Stimulated activated CD4-positive, alpha-beta T cell treated with anti-CD3 and anti-CD28 coated beads, TNF-alpha, amount 100 ng/mL, for 1 hour (primary cell): Measurements from ENCODE around the gene CDK2.

Source experiments
- DNase-seq, 3 donors: peaks; one replicate each; pipeline ENCODE4 v3.0.0-alpha.2; 2020; ENCODE audit warnings: low read depth in 3 of 3, low spot score in 1 of 3

The CDK2 gene

DNA sequence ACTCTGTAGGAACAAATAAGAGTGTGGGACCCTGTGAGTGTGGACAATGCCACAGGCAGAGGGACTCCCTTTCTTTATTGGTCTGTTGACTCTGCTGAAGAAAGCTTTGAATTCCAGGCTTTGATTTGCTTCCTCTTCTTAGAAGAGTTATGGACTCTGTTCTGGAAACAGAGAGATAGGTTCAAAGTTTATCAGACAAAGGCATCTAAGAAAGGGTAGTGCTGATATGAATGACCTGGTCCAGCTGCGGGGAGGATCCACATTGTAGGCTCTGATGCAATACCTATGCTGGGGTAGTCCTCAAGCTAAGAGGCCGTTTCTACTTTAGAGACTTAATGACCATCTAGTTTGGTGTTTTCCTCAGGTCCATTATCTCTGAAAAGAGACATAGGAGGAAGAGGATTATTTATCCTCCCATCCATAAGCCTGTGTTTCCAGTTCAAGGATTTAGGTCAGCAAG, 43.5 kb downstream of the CDK2 start:
- DNase-seq: no peak

DNA sequence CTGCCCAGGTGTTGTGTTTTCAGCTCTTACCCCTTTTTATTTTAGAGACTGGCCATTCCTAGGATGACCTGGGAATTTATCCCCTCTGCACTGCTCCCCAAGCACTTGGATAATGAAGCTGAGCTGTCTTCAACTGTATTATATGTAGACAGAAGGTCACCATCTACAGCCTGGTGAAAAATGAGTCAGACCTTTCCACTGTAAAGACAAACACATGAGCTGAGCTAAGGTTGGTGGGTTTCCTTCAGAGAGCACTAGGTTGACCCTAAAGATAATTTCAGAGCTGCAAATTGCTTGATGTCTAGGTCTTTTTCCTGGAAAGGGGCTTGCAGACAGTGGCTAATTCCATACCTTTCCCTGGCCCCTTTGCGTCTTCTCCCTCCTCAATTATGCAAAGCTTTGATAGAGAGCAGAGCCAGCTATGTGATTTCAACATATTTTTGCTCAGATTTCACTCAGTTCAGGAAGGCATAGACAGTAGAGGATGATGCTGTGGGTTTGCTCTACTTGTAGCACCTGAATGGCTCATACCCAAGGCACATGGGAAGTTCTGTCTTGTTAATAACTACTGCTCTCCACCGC, 45.0 kb downstream of the CDK2 start:
- no peak for DNase-seq

DNA sequence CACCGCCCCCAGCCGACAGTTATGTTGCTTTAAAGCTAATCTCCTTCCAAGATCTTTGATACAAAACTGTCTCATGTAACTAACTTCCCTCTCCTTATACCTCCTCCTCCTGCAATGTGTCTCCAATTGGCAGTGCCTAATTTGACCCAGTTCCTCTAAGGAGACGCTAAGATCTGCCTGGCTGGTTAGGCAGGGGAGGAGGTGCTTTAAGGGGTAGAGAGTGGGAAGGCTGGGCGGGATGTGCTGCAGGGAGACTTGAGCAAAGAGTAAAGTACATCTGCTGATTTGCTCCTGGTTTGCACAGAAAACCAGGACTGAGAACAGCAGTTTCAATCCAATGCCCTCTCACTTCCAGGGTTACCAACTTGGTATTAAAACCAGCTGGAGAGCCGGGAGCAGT, 46.9 kb downstream of the CDK2 start:
- no peak for DNase-seq

DNA sequence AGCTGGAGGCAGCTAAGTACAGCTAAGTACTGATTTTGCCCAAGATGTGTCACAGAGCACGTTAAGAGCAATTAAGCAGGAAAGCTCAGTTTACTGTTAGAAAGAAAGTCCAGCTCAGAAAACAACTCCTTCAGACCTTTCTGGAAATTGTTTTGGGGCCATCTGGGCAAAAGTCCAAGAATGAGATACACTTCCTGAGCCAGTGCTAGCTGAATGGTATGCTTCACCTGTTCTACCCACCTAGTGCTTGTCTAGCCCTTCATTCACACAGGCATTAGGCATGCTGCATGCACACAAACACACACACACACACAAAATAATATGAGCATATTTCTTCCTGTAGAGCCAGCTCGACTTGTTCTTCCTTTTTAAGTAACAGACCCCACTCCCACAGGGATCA, 47.6 kb downstream of the CDK2 start:
- DNase-seq: no peak

DNA sequence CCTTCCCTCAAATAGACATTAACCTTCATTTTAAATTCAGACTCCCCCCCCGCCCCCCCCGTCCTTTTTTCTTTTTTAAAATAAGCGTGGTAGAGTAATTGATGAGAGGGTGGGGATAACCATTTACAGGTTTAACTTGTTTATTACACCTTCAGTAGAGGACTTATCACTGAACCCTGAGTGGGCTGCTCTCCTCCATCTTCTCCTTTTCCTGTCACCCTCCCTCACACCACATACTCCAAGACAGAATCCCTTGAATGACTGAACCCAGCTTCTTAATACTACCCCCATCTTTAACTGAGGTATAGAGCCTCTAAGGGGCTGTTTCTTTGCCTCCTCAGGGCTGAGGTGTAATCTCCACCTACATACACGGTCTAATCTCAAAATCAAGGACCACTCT, 50.6 kb downstream of the CDK2 start:
- no peak for DNase-seq

DNA sequence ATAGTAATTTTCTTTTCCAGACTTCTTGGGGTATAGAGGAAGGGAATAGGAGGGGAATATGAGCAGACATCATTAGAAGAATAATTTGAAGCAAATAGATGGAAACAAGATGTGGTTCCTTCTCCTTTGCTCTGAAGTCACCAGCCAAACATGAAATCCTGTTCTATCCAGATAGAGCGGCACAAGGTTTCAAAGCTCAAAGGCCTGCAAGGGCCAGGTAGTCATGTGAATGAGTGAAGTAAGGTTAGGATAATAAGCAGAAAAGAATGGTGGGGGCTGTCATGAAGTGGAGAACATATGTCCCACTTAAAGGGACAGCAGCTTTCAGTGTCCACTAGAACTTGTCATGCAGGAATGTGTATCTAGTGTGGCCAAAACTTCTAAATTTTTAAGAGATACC, 51.7 kb downstream of the CDK2 start:
- DNase-seq: no peak

DNA sequence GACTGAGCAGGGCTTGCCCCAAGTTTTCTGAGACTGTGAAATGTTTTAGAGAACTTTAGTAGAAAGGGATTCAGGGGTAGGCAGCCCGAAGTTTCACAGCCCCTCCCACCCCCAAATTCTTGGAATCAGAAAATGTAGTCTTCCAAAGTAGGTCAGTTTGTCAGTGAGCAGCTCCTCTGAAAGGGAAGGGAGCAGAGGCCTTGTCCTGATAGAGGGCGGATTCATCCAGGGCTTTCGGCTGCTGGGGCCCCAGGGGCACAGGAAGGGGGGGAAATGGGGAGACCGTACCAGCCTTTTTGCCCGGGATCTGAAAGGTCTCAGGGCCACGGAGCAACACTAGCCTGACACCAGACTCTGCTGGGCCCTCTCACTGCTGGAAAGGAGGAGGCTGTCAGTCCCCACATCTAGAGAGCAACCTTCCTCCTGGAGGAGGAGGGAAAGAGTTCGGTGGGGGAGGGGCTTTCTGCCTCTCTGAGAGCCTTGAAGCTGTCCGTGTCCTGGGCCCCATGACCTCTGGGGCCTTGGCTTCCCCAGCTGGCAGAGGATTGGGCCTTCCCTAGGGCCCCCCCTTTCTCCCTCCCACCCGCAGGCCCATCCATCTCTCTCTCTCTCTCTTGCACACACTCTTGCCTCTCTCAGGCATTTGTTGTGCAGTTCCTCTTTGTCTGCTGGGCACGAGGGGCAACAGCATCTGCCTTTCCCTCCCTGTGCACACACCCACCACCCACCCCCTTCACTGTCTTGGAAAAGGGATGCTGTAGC, 54.0 kb downstream of the CDK2 start, which contains the start of gene IKZF4:
Gene IKZF4, plus strand, starts transcription at position 621 of the 762 bp plus-strand sequence. CDS start 451 bp downstream, outside the sequence.
- DNase-seq: no peak

DNA sequence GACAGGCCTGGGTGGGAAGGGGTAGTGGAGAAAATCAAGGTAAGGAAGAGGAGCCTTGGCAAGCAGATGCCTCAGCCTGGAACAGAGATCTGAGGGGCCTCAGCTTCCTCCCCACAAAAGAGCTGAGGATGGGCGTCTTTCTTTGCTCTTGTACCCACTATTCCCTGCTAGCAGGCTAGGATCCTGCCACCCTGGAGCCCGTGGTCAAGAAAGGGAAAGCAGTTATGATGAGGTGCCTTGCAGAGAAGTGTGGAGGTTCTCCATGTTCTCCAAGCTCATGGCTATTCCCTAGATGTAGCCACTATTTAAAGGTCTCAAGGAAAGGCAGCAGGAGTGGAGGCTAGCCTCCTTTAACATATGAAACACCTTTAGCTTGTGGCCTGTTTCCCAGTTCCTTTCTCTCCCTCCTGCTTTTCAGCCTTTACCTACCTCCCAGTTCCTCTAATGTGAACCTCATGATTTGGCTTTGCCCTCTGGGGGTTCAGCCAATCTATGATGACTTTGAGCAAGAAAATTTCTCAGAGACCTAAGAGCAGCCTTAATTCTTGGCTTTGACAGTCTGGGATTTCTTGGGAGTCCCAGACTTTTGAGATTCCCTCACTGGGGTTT, 55.4 kb downstream of the CDK2 start:
- DNase-seq: no peak
